Stimulated activated naive CD8-positive, alpha-beta T cell treated with anti-CD3 and anti-CD28 coated beads, Interleukin-15, Interleukin-2, amounts not matched to agents 100 ng/mL and 50 ng/mL, for 24 hours (primary cell): ENCODE measurements around the gene CLDN2.
"Not testable (repeated sequence)": the region's sequence is repeated elsewhere in the genome, so short reads cannot be mapped to it uniquely, and the experiment has no call there.

Experiments used
- H3K27ac Mint-ChIP-seq: one replicate; pipeline ENCODE4 v1.8.0; 2021; ENCODE audit warnings: mild to moderate bottlenecking, mixed read lengths
- H3K27me3 Mint-ChIP-seq: one replicate; pipeline ENCODE4 v1.8.0; 2021; ENCODE audit warnings: mixed read lengths
- H3K36me3 Mint-ChIP-seq: one replicate; pipeline ENCODE4 v1.8.0; 2021; ENCODE audit warnings: low read depth, mixed read lengths
- H3K4me1 Mint-ChIP-seq: one replicate; pipeline ENCODE4 v1.8.0; 2021; ENCODE audit warnings: low read depth, mixed read lengths
- H3K4me3 Mint-ChIP-seq: one replicate; pipeline ENCODE4 v1.8.0; 2021; ENCODE audit warnings: mild to moderate bottlenecking, mixed read lengths
- H3K9me3 Mint-ChIP-seq: one replicate; pipeline ENCODE4 v1.8.0; 2021; ENCODE audit warnings: mixed read lengths

Gene CLDN2

GRCh38 chrX:106919932-106920452, at the start of gene CLDN2:
TSS of gene CLDN2 (plus strand) at chrX:106920402. CDS start at chrX:106928229, 7,827 bp downstream.
- Mint-ChIP-seq H3K4me3 (no peak within 1 kb of the TSS), H3K36me3 (no peaks in the 10 kb centered on the region), H3K4me1 (peaks cover 19% of the 10 kb centered on the region), H3K27ac (no peak within 1 kb of the TSS), H3K27me3 (peaks cover 9% of the 10 kb centered on the region), H3K9me3 (no peaks in the 10 kb centered on the region)

GRCh38 chrX:106872796-106873195, 47.4 kb upstream of the CLDN2 start:
- H3K4me1 Mint-ChIP-seq, H3K27ac Mint-ChIP-seq, H3K9me3 Mint-ChIP-seq, H3K4me3 Mint-ChIP-seq, H3K27me3 Mint-ChIP-seq, H3K36me3 Mint-ChIP-seq: not testable (repeated sequence)

- H3K9me3 Mint-ChIP-seq = no peaks in the 10 kb centered on the region
- no peaks in the 10 kb centered on the region for H3K36me3 Mint-ChIP-seq
- peaks cover 3% of the 10 kb centered on the region for H3K27me3 Mint-ChIP-seq
- H3K4me1 Mint-ChIP-seq = no peaks in the 10 kb centered on the region
- H3K4me3 Mint-ChIP-seq = no peak overlapping the region
- H3K27ac Mint-ChIP-seq = no peak overlapping the region
These were observed 46.1 kb upstream of the CLDN2 start for GRCh38 chrX:106874075-106874474.

- no peak overlapping the region for H3K27ac Mint-ChIP-seq
- H3K4me1 Mint-ChIP-seq = no peaks in the 10 kb centered on the region
- no peaks in the 10 kb centered on the region for H3K9me3 Mint-ChIP-seq
- no peaks in the 10 kb centered on the region for H3K36me3 Mint-ChIP-seq
- H3K4me3 Mint-ChIP-seq = no peak overlapping the region
- peaks cover 4% of the 10 kb centered on the region for H3K27me3 Mint-ChIP-seq
These were observed 45.1 kb upstream of the CLDN2 start for GRCh38 chrX:106875151-106875550.

GRCh38 chrX:106889468-106889867, 30.7 kb upstream of the CLDN2 start:
- Mint-ChIP-seq H3K9me3 (no peaks in the 10 kb centered on the region), H3K27me3 (no peaks in the 10 kb centered on the region), H3K4me3 (no peak overlapping the region), H3K4me1 (no peaks in the 10 kb centered on the region), H3K36me3 (no peaks in the 10 kb centered on the region), H3K27ac (no peak overlapping the region)

GRCh38 chrX:106891762-106892460, 28.3 kb upstream of the CLDN2 start:
- Mint-ChIP-seq H3K4me3 (no peak overlapping the region), H3K27me3 (no peaks in the 10 kb centered on the region), H3K4me1 (no peaks in the 10 kb centered on the region), H3K36me3 (no peaks in the 10 kb centered on the region), H3K9me3 (no peaks in the 10 kb centered on the region), H3K27ac (no peak overlapping the region)

GRCh38 chrX:106894392-106894909, 25.8 kb upstream of the CLDN2 start:
- Mint-ChIP-seq H3K27me3 (no peaks in the 10 kb centered on the region), H3K4me3 (no peak overlapping the region), H3K27ac (no peak overlapping the region), H3K36me3 (no peaks in the 10 kb centered on the region), H3K4me1 (no peaks in the 10 kb centered on the region), H3K9me3 (no peaks in the 10 kb centered on the region)

GRCh38 chrX:106894978-106895452, 25.2 kb upstream of the CLDN2 start:
- Mint-ChIP-seq H3K9me3 (no peaks in the 10 kb centered on the region), H3K4me1 (no peaks in the 10 kb centered on the region), H3K4me3 (no peak overlapping the region), H3K36me3 (no peaks in the 10 kb centered on the region), H3K27ac (no peak overlapping the region), H3K27me3 (no peaks in the 10 kb centered on the region)

GRCh38 chrX:106897259-106897658, 22.9 kb upstream of the CLDN2 start:
- Mint-ChIP-seq H3K36me3 (no peaks in the 10 kb centered on the region), H3K4me3 (no peak overlapping the region), H3K9me3 (no peaks in the 10 kb centered on the region), H3K4me1 (no peaks in the 10 kb centered on the region), H3K27ac (no peak overlapping the region), H3K27me3 (no peaks in the 10 kb centered on the region)

- Mint-ChIP-seq H3K27ac (no peak overlapping the region), H3K27me3 (no peaks in the 10 kb centered on the region), H3K36me3 (no peaks in the 10 kb centered on the region), H3K9me3 (no peaks in the 10 kb centered on the region), H3K4me1 (no peaks in the 10 kb centered on the region), H3K4me3 (no peak overlapping the region)
These were observed 21.7 kb upstream of the CLDN2 start for GRCh38 chrX:106898462-106898861.

- Mint-ChIP-seq H3K36me3 (no peaks in the 10 kb centered on the region), H3K4me1 (no peaks in the 10 kb centered on the region), H3K27ac (no peak overlapping the region), H3K27me3 (no peaks in the 10 kb centered on the region), H3K4me3 (no peak overlapping the region), H3K9me3 (no peaks in the 10 kb centered on the region)
These were observed 20.9 kb upstream of the CLDN2 start for GRCh38 chrX:106899276-106899675.

GRCh38 chrX:106899841-106900240, 20.4 kb upstream of the CLDN2 start:
- Mint-ChIP-seq H3K9me3 (no peaks in the 10 kb centered on the region), H3K27me3 (no peaks in the 10 kb centered on the region), H3K4me3 (no peak overlapping the region), H3K36me3 (no peaks in the 10 kb centered on the region), H3K4me1 (no peaks in the 10 kb centered on the region), H3K27ac (no peak overlapping the region)

GRCh38 chrX:106901341-106901740, 18.9 kb upstream of the CLDN2 start:
- H3K36me3 Mint-ChIP-seq = no peaks in the 10 kb centered on the region
- H3K4me1 Mint-ChIP-seq = no peaks in the 10 kb centered on the region
- no peaks in the 10 kb centered on the region for H3K27me3 Mint-ChIP-seq
- H3K9me3 Mint-ChIP-seq = no peaks in the 10 kb centered on the region
- H3K27ac Mint-ChIP-seq = no peak overlapping the region
- no peak overlapping the region for H3K4me3 Mint-ChIP-seq

GRCh38 chrX:106901781-106902219, 18.4 kb upstream of the CLDN2 start:
- Mint-ChIP-seq H3K27ac (no peak overlapping the region), H3K9me3 (no peaks in the 10 kb centered on the region), H3K4me3 (no peak overlapping the region)

GRCh38 chrX:106902684-106903083, 17.5 kb upstream of the CLDN2 start:
- Mint-ChIP-seq H3K4me1 (no peaks in the 10 kb centered on the region), H3K9me3 (no peaks in the 10 kb centered on the region), H3K36me3 (no peaks in the 10 kb centered on the region), H3K27me3 (no peaks in the 10 kb centered on the region), H3K27ac (no peak overlapping the region), H3K4me3 (no peak overlapping the region)

More at GRCh38 chrX:106901781-106902219, 18.4 kb upstream of the CLDN2 start:
- H3K4me1 Mint-ChIP-seq = no peaks in the 10 kb centered on the region
- H3K27me3 Mint-ChIP-seq = no peaks in the 10 kb centered on the region
- H3K36me3 Mint-ChIP-seq = no peaks in the 10 kb centered on the region
